ENCODE results near the gene KIAA1958. TPM values are rescaled to one million over a fixed set of nuclear protein-coding genes. Genes with fewer than 3 reads are reported as not detected.

KIAA1958 gene
- total and polyA plus RNA-seq, 2 of the 8 experiments (the other 6 are each of a cell fraction or from before 2014, with no cell fraction given) = 11.4 to 43.8 TPM

- TF ChIP-seq SRF (IDR thresholded peaks at IDR 0.05; ENCODE audit: low read depth, low read length) (no peak), SUZ12 (IDR thresholded peaks at IDR 0.05; ENCODE audit: low read length) (no peak), CBX8 (IDR thresholded peaks at IDR 0.05; ENCODE audit: borderline replicate concordance, low read depth, low read length) (no peak), CBX5 (IDR thresholded peaks at IDR 0.05; ENCODE audit: low read depth, low read length) (no peak), TBP (IDR thresholded peaks at IDR 0.05; ENCODE audit: low read depth, low read length) (no peak), SIN3A (conservative IDR thresholded peaks at IDR 0.05 in 1 of 2, IDR thresholded peaks at IDR 0.05 in 1 of 2; ENCODE audit: low read depth in 1 of 2, low read length in 2 of 2) (no peak)
- TF ChIP-seq, protein P1, sequence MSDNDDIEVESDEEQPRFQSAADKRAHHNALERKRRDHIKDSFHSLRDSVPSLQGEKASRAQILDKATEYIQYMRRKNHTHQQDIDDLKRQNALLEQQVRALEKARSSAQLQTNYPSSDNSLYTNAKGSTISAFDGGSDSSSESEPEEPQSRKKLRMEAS (IDR thresholded peaks at IDR 0.05) = no peak
- TF ChIP-seq, protein P2, sequence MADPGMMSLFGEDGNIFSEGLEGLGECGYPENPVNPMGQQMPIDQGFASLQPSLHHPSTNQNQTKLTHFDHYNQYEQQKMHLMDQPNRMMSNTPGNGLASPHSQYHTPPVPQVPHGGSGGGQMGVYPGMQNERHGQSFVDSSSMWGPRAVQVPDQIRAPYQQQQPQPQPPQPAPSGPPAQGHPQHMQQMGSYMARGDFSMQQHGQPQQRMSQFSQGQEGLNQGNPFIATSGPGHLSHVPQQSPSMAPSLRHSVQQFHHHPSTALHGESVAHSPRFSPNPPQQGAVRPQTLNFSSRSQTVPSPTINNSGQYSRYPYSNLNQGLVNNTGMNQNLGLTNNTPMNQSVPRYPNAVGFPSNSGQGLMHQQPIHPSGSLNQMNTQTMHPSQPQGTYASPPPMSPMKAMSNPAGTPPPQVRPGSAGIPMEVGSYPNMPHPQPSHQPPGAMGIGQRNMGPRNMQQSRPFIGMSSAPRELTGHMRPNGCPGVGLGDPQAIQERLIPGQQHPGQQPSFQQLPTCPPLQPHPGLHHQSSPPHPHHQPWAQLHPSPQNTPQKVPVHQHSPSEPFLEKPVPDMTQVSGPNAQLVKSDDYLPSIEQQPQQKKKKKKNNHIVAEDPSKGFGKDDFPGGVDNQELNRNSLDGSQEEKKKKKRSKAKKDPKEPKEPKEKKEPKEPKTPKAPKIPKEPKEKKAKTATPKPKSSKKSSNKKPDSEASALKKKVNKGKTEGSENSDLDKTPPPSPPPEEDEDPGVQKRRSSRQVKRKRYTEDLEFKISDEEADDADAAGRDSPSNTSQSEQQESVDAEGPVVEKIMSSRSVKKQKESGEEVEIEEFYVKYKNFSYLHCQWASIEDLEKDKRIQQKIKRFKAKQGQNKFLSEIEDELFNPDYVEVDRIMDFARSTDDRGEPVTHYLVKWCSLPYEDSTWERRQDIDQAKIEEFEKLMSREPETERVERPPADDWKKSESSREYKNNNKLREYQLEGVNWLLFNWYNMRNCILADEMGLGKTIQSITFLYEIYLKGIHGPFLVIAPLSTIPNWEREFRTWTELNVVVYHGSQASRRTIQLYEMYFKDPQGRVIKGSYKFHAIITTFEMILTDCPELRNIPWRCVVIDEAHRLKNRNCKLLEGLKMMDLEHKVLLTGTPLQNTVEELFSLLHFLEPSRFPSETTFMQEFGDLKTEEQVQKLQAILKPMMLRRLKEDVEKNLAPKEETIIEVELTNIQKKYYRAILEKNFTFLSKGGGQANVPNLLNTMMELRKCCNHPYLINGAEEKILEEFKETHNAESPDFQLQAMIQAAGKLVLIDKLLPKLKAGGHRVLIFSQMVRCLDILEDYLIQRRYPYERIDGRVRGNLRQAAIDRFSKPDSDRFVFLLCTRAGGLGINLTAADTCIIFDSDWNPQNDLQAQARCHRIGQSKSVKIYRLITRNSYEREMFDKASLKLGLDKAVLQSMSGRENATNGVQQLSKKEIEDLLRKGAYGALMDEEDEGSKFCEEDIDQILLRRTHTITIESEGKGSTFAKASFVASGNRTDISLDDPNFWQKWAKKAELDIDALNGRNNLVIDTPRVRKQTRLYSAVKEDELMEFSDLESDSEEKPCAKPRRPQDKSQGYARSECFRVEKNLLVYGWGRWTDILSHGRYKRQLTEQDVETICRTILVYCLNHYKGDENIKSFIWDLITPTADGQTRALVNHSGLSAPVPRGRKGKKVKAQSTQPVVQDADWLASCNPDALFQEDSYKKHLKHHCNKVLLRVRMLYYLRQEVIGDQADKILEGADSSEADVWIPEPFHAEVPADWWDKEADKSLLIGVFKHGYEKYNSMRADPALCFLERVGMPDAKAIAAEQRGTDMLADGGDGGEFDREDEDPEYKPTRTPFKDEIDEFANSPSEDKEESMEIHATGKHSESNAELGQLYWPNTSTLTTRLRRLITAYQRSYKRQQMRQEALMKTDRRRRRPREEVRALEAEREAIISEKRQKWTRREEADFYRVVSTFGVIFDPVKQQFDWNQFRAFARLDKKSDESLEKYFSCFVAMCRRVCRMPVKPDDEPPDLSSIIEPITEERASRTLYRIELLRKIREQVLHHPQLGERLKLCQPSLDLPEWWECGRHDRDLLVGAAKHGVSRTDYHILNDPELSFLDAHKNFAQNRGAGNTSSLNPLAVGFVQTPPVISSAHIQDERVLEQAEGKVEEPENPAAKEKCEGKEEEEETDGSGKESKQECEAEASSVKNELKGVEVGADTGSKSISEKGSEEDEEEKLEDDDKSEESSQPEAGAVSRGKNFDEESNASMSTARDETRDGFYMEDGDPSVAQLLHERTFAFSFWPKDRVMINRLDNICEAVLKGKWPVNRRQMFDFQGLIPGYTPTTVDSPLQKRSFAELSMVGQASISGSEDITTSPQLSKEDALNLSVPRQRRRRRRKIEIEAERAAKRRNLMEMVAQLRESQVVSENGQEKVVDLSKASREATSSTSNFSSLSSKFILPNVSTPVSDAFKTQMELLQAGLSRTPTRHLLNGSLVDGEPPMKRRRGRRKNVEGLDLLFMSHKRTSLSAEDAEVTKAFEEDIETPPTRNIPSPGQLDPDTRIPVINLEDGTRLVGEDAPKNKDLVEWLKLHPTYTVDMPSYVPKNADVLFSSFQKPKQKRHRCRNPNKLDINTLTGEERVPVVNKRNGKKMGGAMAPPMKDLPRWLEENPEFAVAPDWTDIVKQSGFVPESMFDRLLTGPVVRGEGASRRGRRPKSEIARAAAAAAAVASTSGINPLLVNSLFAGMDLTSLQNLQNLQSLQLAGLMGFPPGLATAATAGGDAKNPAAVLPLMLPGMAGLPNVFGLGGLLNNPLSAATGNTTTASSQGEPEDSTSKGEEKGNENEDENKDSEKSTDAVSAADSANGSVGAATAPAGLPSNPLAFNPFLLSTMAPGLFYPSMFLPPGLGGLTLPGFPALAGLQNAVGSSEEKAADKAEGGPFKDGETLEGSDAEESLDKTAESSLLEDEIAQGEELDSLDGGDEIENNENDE (IDR thresholded peaks at IDR 0.05; ENCODE audit: insufficient replicate concordance, low read length) = no peak
These were observed 66.7 kb downstream of the KIAA1958 start (continued) for GRCh38 chr9:112553256-112553826.

All from H1 (cell line).